Measurements from ENCODE around the gene ABCD1.

The ABCD1 gene

DNA sequence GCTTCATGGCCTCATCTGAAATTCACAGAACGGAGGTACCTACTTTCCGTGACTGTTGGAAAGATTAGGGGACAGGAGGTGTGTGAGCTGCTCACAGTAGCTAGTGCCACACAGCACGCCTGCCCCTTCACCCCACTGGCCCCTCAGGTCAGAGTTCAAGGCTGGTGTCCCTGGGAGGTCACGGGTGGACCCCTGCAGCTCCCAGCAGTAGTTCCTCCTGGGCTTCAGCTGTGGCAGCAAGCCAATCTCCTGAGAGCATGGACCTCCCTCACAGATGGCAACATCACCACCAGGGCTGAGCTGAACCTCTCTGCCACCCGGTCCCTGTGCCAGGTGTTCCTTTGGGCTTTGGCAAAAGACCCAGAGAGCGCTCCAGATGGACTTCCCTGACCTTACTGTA lies 67.7 kb downstream of the ABCD1 start:
- no peak for DNase-seq (ENCODE audit: low read depth)

- DNase-seq (ENCODE audit: low read depth) = no peak
Measured at GRCh38 chrX:153793291-153793690, 68.6 kb downstream of the ABCD1 start.
